Liver (tissue), 9 donors: Measurements from ENCODE around the gene GRAMD4. TPM values are rescaled to one million over a fixed set of nuclear protein-coding genes. Genes with fewer than 3 reads are reported as not detected.

Experiments
- DNase-seq: peaks from one replicate; pipeline ENCODE4 v3.0.0-alpha.2; 2017; ENCODE audit warnings: low spot score
- H3K27ac ChIP-seq, 2 donors: one replicate each; pipeline ENCODE4 v1.7.0; 2013; ENCODE audit warnings: inconsistent platforms in 2 of 2, low read length in 2 of 2, control low read depth in 1 of 2, low read depth in 1 of 2, mild to moderate bottlenecking in 1 of 2
- H3K27me3 ChIP-seq, 4 donors: one replicate each; pipeline versions ENCODE4 v1.6.1 to v1.7.0; 2013; ENCODE audit warnings: low read length in 3 of 4, inconsistent platforms in 1 of 4, mild to moderate bottlenecking in 1 of 4, moderate library complexity in 1 of 4; ENCODE audit not compliant: control insufficient read depth in 4 of 4, insufficient read depth in 4 of 4
- H3K36me3 ChIP-seq, 4 donors: one replicate each; pipeline versions ENCODE4 v1.6.1 to v1.7.0; 2013; ENCODE audit warnings: low read length in 3 of 4, mild to moderate bottlenecking in 3 of 4, low read depth in 1 of 4, moderate library complexity in 1 of 4; ENCODE audit not compliant: control insufficient read depth in 4 of 4, insufficient read depth in 3 of 4
- H3K4me1 ChIP-seq, 4 donors: one replicate each; pipeline versions ENCODE4 v1.6.1 to v1.7.0; 2013; ENCODE audit warnings: low read length in 3 of 4, mild to moderate bottlenecking in 3 of 4, moderate library complexity in 1 of 4; ENCODE audit not compliant: control insufficient read depth in 4 of 4, insufficient read depth in 4 of 4
- H3K4me3 ChIP-seq, 3 donors: one replicate each; pipeline versions ENCODE4 v1.6.1 to v1.7.0; 2013; ENCODE audit warnings: low read length in 3 of 3, control low read depth in 1 of 3, low read depth in 1 of 3, mild to moderate bottlenecking in 1 of 3
- H3K9ac ChIP-seq, 2 donors: one replicate each; pipeline ENCODE4 v1.7.0; 2013; ENCODE audit warnings: low read length in 2 of 2, mild to moderate bottlenecking in 2 of 2, moderate library complexity in 2 of 2, control low read depth in 1 of 2, low read depth in 1 of 2
- H3K9me3 ChIP-seq, 4 donors: one replicate each; pipeline versions ENCODE4 v1.6.1 to v1.7.0; 2013; ENCODE audit warnings: low read length in 3 of 4; ENCODE audit not compliant: control insufficient read depth in 4 of 4
- ATF3 ChIP-seq: IDR thresholded peaks from 2 replicates; pipeline ENCODE4 v1.6.1; 2016; ENCODE audit warnings: antibody characterized with exemption
- CTCF ChIP-seq: fragments of 150-350 bp; IDR thresholded peaks from 2 replicates; pipeline ENCODE4 v1.5.1; 2017; ENCODE audit warnings: improper control_type of control experiment, low read depth, low read length; ENCODE audit not compliant: missing input control
- EGR1 ChIP-seq, 2 donors: IDR thresholded peaks; 2 replicates each; pipeline ENCODE4 v1.6.1; 2016 to 2018; ENCODE audit warnings: antibody characterized with exemption in 2 of 2, low read depth in 2 of 2
- FOXA1 ChIP-seq: IDR thresholded peaks from 2 replicates; pipeline ENCODE4 v1.6.1; 2016; ENCODE audit warnings: antibody characterized with exemption
- FOXA2 ChIP-seq: IDR thresholded peaks from 2 replicates; pipeline ENCODE4 v1.6.1; 2016; ENCODE audit warnings: antibody characterized with exemption
- GABPA ChIP-seq, 2 donors: IDR thresholded peaks in 1 of 2; conservative IDR thresholded peaks in 1 of 2; 2 replicates each; pipeline ENCODE4 v1.6.1; 2016; ENCODE audit warnings: antibody characterized with exemption in 2 of 2, mild to moderate bottlenecking in 1 of 2, moderate library complexity in 1 of 2
- HNF4A ChIP-seq, 2 donors: conservative IDR thresholded peaks; 2 replicates each; pipeline ENCODE4 v1.6.1; 2016; ENCODE audit warnings: antibody characterized with exemption in 2 of 2, mild to moderate bottlenecking in 2 of 2
- HNF4G ChIP-seq: IDR thresholded peaks from 2 replicates; pipeline ENCODE4 v1.6.1; 2016; ENCODE audit warnings: antibody characterized with exemption
- JUND ChIP-seq, 2 donors: IDR thresholded peaks; 2 replicates each; pipeline ENCODE4 v1.6.1; 2016; ENCODE audit warnings: antibody characterized with exemption in 2 of 2
- NR2F2 ChIP-seq: IDR thresholded peaks from 2 replicates; pipeline ENCODE4 v1.6.1; 2016; ENCODE audit warnings: antibody characterized with exemption
- RAD21 ChIP-seq, 2 donors: IDR thresholded peaks; 2 replicates each; pipeline ENCODE4 v1.6.1; 2016; ENCODE audit warnings: antibody characterized with exemption in 2 of 2, mild to moderate bottlenecking in 2 of 2
- REST ChIP-seq: IDR thresholded peaks from 2 replicates; pipeline ENCODE4 v1.6.1; 2016; ENCODE audit warnings: antibody characterized with exemption, mild to moderate bottlenecking
- RXRA ChIP-seq, 2 donors: IDR thresholded peaks; 2 replicates each; pipeline ENCODE4 v1.6.1; 2017 to 2018; ENCODE audit warnings: antibody characterized with exemption in 2 of 2, mild to moderate bottlenecking in 1 of 2
- SP1 ChIP-seq: IDR thresholded peaks from 2 replicates; pipeline ENCODE4 v1.6.1; 2018; ENCODE audit warnings: antibody characterized with exemption, mild to moderate bottlenecking
- TAF1 ChIP-seq: conservative IDR thresholded peaks from 2 replicates; pipeline ENCODE4 v1.6.1; 2016; ENCODE audit warnings: antibody characterized with exemption, mild to moderate bottlenecking
- YY1 ChIP-seq: IDR thresholded peaks from 2 replicates; pipeline ENCODE4 v1.6.1; 2016; ENCODE audit warnings: antibody characterized with exemption, mild to moderate bottlenecking
- ZBTB33 ChIP-seq: IDR thresholded peaks from 2 replicates; pipeline ENCODE4 v1.6.1; 2016; ENCODE audit warnings: antibody characterized with exemption
- WGBS: extraction: QIAGEN DNeasy Blood & Tissue Kit; methylation state at CpG from one replicate; pipeline ENCODE4 v1.1.7; 2013; 5-methylcytosine and 5-hydroxymethylcytosine counted together
- polyA plus RNA-seq, 2 donors: library from polyadenylated mRNA; stranded (reverse) in 1 of 2; unstranded in 1 of 2; fragments of 200-250 nt in 1 of 2; fragments of >200 nt in 1 of 2; fragmentation: Nextera tagmentation in 1 of 2; extraction: Ambion mirVana in 1 of 2; gene quantifications; one replicate each; pipeline versions ENCODE4 v1.2.1 to v1.2.3, GENCODE V29; 2013 to 2015
- total RNA-seq, 2 donors: library from RNA; depleted of rRNA; stranded (reverse); fragments of >200 nt; gene quantifications; one replicate each; pipeline ENCODE4 v1.2.3, GENCODE V29; 2014
- donor health status: healthy.
- donor health status: healthy.
- donor health status: healthy.
- donor health status: healthy.
- donor health status: healthy.

The GRAMD4 gene
- total and polyA plus RNA-seq, 4 donors, result 2.7 to 53.5 (median 21.6) TPM

GRCh38 chr22:46604306-46604690 is 15.9 kb upstream of the GRAMD4 start:
- Histone ChIP-seq H3K27me3 (no peaks in the 10 kb centered on the region), H3K4me1 (peaks cover 0 to 3% (median under 1%) of the 10 kb centered on the region in 4 donors), H3K36me3 (no peaks in the 10 kb centered on the region), H3K4me3 (no peak overlapping the region), H3K9ac (no peak overlapping the region), H3K9me3 (no peaks in the 10 kb centered on the region), H3K27ac (no peak overlapping the region)
- TF ChIP-seq YY1, result no peak
- TF ChIP-seq SP1, result no peak
- DNase-seq, result no peak
- WGBS, result 66% methylated on average over 8 of the region's 8 CpGs

GRCh38 chr22:46605117-46605516 is 15.1 kb upstream of the GRAMD4 start:
- TF ChIP-seq HNF4G, result no peak
- no peak for TF ChIP-seq ATF3
- no peak for TF ChIP-seq FOXA2
- no peak for TF ChIP-seq JUND (IDR thresholded peaks at IDR 0.05)
- no peak for TF ChIP-seq YY1
- no peak for TF ChIP-seq EGR1 (IDR thresholded peaks at IDR 0.05; ENCODE audit: low read depth in 2 of 2)
- TF ChIP-seq RXRA (IDR thresholded peaks at IDR 0.05), result no peak
- no peak for TF ChIP-seq HNF4A (conservative IDR thresholded peaks at IDR 0.05)
- TF ChIP-seq TAF1, result no peak
- no peak overlapping the region for H3K4me3 ChIP-seq
- WGBS, result 98% methylated on average over 6 of the region's 6 CpGs
- no peaks in the 10 kb centered on the region for H3K9me3 ChIP-seq
- no peak overlapping the region for H3K9ac ChIP-seq
- no peaks in the 10 kb centered on the region for H3K27me3 ChIP-seq
- no peak for DNase-seq
- peaks cover 0 to 3% (median under 1%) of the 10 kb centered on the region in 4 donors for H3K4me1 ChIP-seq
- H3K36me3 ChIP-seq, result no peaks in the 10 kb centered on the region
- no peak overlapping the region for H3K27ac ChIP-seq

- no peak for TF ChIP-seq HNF4A (conservative IDR thresholded peaks at IDR 0.05)
- TF ChIP-seq NR2F2, result no peak
- no peak for TF ChIP-seq GABPA (IDR thresholded peaks at IDR 0.05 in 1 of 2, conservative IDR thresholded peaks at IDR 0.05 in 1 of 2)
- no peak for TF ChIP-seq FOXA2
- no peak for TF ChIP-seq RAD21 (IDR thresholded peaks at IDR 0.05)
- no peak for TF ChIP-seq EGR1 (IDR thresholded peaks at IDR 0.05; ENCODE audit: low read depth in 2 of 2)
- TF ChIP-seq REST, result no peak
- no peak for TF ChIP-seq TAF1
- TF ChIP-seq ATF3, result no peak
- TF ChIP-seq JUND (IDR thresholded peaks at IDR 0.05), result no peak
- no peak for TF ChIP-seq ZBTB33
- no peak for TF ChIP-seq YY1
- no peak for TF ChIP-seq SP1
- no peak for TF ChIP-seq CTCF
- TF ChIP-seq FOXA1, result no peak
- H3K27me3 ChIP-seq, result no peaks in the 10 kb centered on the region
- DNase-seq, result no peak
- WGBS, result 80% methylated on average over 9 of the region's 9 CpGs
- peaks cover 0 to 3% (median under 1%) of the 10 kb centered on the region in 4 donors for H3K4me1 ChIP-seq
- H3K27ac ChIP-seq, result no peak overlapping the region
- no peaks in the 10 kb centered on the region for H3K36me3 ChIP-seq
- H3K9ac ChIP-seq, result no peak overlapping the region
- no peaks in the 10 kb centered on the region for H3K9me3 ChIP-seq
- H3K4me3 ChIP-seq, result no peak overlapping the region
Observed at GRCh38 chr22:46606886-46607285, 13.3 kb upstream of the GRAMD4 start.
